Panc1 (cell line): ENCODE measurements around the gene CAPN9. TPM values are rescaled to one million over a fixed set of nuclear protein-coding genes. Genes with fewer than 3 reads are reported as not detected.

Experiments
- ATAC-seq: fragments of 200-7000 bp; cut with Tn5 transposase; 2 replicates; pipeline ENCODE4 v1.9.1; 2020; ENCODE audit warnings: mild to moderate bottlenecking, moderate library complexity
- BruUV-seq: library from RNA; stranded (reverse); fragments of 400-500 nt; replicated peaks from 2 replicates; lab custom pipeline; 2021; lab: Mats Ljungman, UMichigan
- CTCF ChIA-PET: fragments of 300-600 bp; sonication (Branson Sonifier 250); formaldehyde crosslinking; loops from one replicate; lab custom pipeline; 2022; ENCODE audit warnings: antibody characterized with exemption; lab: Charles Lee
- POLR2A ChIA-PET: fragments of 300-600 bp; sonication (Branson Sonifier 250); formaldehyde crosslinking; loops from one replicate; lab custom pipeline; 2022; ENCODE audit warnings: antibody characterized with exemption; lab: Charles Lee
- DNase-seq: peaks from one replicate; pipeline ENCODE4 v3.0.0-alpha.2; 2010; ENCODE audit warnings: low read depth, low spot score
- H3K27ac ChIP-seq: 2 replicates; pipeline ENCODE4 v1.5.1; 2011; ENCODE audit warnings: mild to moderate bottlenecking, low read length, inconsistent platforms
- H3K27me3 ChIP-seq: fragments of 200-500 bp; sonication (Bioruptor generic); 2 replicates; pipeline ENCODE4 v1.6.0; 2014; ENCODE audit warnings: low read length, inconsistent platforms; ENCODE audit not compliant: control insufficient read depth, insufficient read depth
- H3K36me3 ChIP-seq: fragments of 200-500 bp; sonication (Bioruptor generic); 2 replicates; pipeline ENCODE4 v1.5.1; 2014; ENCODE audit warnings: inconsistent platforms, mild to moderate bottlenecking, low read length, moderate library complexity; ENCODE audit not compliant: control insufficient read depth, insufficient read depth
- H3K4me1 ChIP-seq: 2 replicates; pipeline ENCODE4 v1.5.1; 2011; ENCODE audit warnings: inconsistent platforms, mild to moderate bottlenecking, low read length, moderate library complexity; ENCODE audit not compliant: control insufficient read depth, insufficient read depth
- H3K4me3 ChIP-seq, 2 experiments: 2 replicates each; pipeline ENCODE4 v1.5.1; 2011 to 2012; ENCODE audit warnings: low read depth in 2 of 2, low read length in 2 of 2, mild to moderate bottlenecking in 2 of 2, inconsistent platforms in 1 of 2, moderate library complexity in 1 of 2
- H3K9me3 ChIP-seq: fragments of 200-500 bp; sonication (Bioruptor generic); 2 replicates; pipeline ENCODE4 v1.5.1; 2014; ENCODE audit warnings: low read depth, mild to moderate bottlenecking, inconsistent platforms, low read length, moderate library complexity; ENCODE audit not compliant: control insufficient read depth, insufficient read depth
- CTCF ChIP-seq: fragments of 450-650 bp; IDR thresholded peaks from 2 replicates; pipeline ENCODE4 v1.5.1; 2017; ENCODE audit warnings: mild to moderate bottlenecking
- POLR2AphosphoS5 ChIP-seq: IDR thresholded peaks from 2 replicates; pipeline ENCODE4 v1.6.1; 2012; ENCODE audit warnings: mild to moderate bottlenecking, low read depth, low read length, moderate library complexity
- REST ChIP-seq, 2 experiments: IDR thresholded peaks; 2 replicates each; pipeline ENCODE4 v1.6.1; 2011 to 2012; ENCODE audit warnings: low read depth in 2 of 2, control low read depth in 1 of 2, low read length in 1 of 2, mild to moderate bottlenecking in 1 of 2, moderate library complexity in 1 of 2; ENCODE audit not compliant: insufficient read depth in 1 of 2
- SIN3A ChIP-seq: IDR thresholded peaks from 2 replicates; pipeline ENCODE4 v1.6.1; 2012; ENCODE audit warnings: low read depth, mild to moderate bottlenecking, low read length, moderate library complexity, borderline replicate concordance; ENCODE audit not compliant: insufficient read depth
- TCF7L2 ChIP-seq: IDR thresholded peaks from 2 replicates; pipeline ENCODE4 v1.6.1; 2011; ENCODE audit warnings: mild to moderate bottlenecking, low read depth, low read length, inconsistent platforms
- in situ Hi-C: cut with HindIII; loops from 2 replicates; pipeline ENCODE4 v1.10.0; 2016; ENCODE audit warnings: low sequenced_read_pairs, low pct_unique_long_range_greater_than_20kb
- intact Hi-C: fragments of 100-400 bp; cut with micrococcal nuclease; formaldehyde crosslinking; loops from one replicate; pipeline ENCODE4 v1.10.0; 2022; ENCODE audit not compliant: unreplicated experiment
- total RNA-seq: library from RNA; stranded (reverse); gene quantifications from one replicate; pipeline ENCODE4 v1.2.1, GENCODE V29; 2021; ENCODE audit not compliant: unreplicated experiment

Gene CAPN9
- total RNA-seq, 1 experiment from 2014 or later = not detected

GRCh38 chr1:230711245-230711644 lies 35.9 kb upstream of the CAPN9 start:
- Histone ChIP-seq H3K27me3 (no peaks in the 10 kb centered on the region; the same call in 1 of the 2 replicates), H3K4me3 (no peak overlapping the region), H3K27ac (no peak overlapping the region), H3K36me3 (no peaks in the 10 kb centered on the region), H3K9me3 (no peaks in the 10 kb centered on the region), H3K4me1 (no peaks in the 10 kb centered on the region)
- no TSS peak for BruUV-seq
- ChIA-PET POLR2A (no interaction called here), CTCF (no interaction called here)
- ATAC-seq (no peak), DNase-seq (no peak)
- in situ Hi-C loops = no loop called here
- intact Hi-C loops = no loop called here
- no peak for TF ChIP-seq CTCF
- no peak for TF ChIP-seq TCF7L2
- TF ChIP-seq POLR2AphosphoS5 = no peak
- TF ChIP-seq REST (IDR thresholded peaks at IDR 0.05; ENCODE audit: insufficient read depth in 1 of 2, low read depth in 2 of 2, low read length in 1 of 2) = no peak
- TF ChIP-seq SIN3A = no peak

- ChIA-PET POLR2A (no interaction called here), CTCF (no interaction called here)
- Histone ChIP-seq H3K27me3 (no peaks in the 10 kb centered on the region; the same call in 1 of the 2 replicates), H3K4me1 (no peaks in the 10 kb centered on the region), H3K4me3 (no peak overlapping the region), H3K9me3 (no peaks in the 10 kb centered on the region), H3K36me3 (no peaks in the 10 kb centered on the region), H3K27ac (no peak overlapping the region)
- ATAC-seq (no peak), DNase-seq (no peak)
- in situ Hi-C loops (no loop called here), intact Hi-C loops (no loop called here)
- no TSS peak for BruUV-seq
- TF ChIP-seq REST (IDR thresholded peaks at IDR 0.05; ENCODE audit: insufficient read depth in 1 of 2, low read depth in 2 of 2, low read length in 1 of 2) = no peak
- TF ChIP-seq POLR2AphosphoS5 = no peak
- TF ChIP-seq CTCF = no peak
- no peak for TF ChIP-seq SIN3A
- TF ChIP-seq TCF7L2 = no peak
These were observed 34.7 kb upstream of the CAPN9 start for GRCh38 chr1:230712470-230712942.
